ENCODE measurements around the gene KDM2B. TPM values are rescaled to one million over a fixed set of nuclear protein-coding genes. Genes with fewer than 3 reads are reported as not detected.

KDM2B gene
- total and polyA plus RNA-seq, 2 of the 8 experiments (the other 6 are each of a cell fraction or from before 2014, with no cell fraction given) = 111 to 162 TPM

DNA sequence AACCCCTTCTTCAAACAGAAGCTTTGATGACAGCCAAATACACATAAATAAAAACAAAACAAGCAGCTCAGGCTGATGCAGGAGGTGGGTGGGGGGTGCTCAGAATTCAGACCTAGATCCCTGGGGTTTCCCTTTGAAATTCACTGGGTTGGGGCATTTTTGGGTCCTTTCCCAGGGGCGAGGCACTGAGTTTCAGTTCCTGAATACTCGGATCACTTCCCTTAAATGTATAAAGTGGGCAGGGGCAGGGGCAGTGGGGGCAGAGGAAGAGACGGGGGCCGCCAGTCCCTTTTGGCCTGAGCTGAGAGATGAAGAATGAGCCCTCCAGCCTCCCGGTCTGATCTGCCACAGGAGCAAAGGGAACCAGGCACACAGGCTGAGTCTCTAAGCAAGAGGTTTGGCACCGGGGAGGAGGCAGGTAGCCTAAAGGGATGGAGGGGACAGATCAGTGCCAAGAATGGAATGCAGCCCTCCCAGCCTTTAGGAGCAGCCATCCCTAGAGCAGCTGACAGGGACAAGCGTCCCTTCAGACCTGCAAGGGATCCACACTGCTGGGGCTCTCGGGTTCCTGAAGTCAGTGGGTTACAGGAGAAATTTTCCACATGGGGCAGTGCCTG lies 20.3 kb downstream of the KDM2B start:
- Histone ChIP-seq H3K79me1 (ENCODE audit: low read depth, low read length) (peaks cover 14% of the 10 kb centered on the region), H4K91ac (replicated peaks; ENCODE audit: insufficient read length, low read length) (no peak overlapping the region), H3K4me2 (ENCODE audit: insufficient read depth in 1 of 2, low read depth in 2 of 2, low read length in 2 of 2) (no peak overlapping the region), H4K5ac (ENCODE audit: insufficient read length, low read depth, low read length) (no peak overlapping the region), H3K56ac (replicated peaks; ENCODE audit: insufficient read length, low read depth, low read length) (no peak overlapping the region), H3K27me3 (replicated peaks in 1 of 4; ENCODE audit: control insufficient read depth in 3 of 4, extremely low read depth in 1 of 4, insufficient read depth in 3 of 4, low read length in 3 of 4) (no peaks in the 10 kb centered on the region), H4K20me1 (replicated peaks in 1 of 2; ENCODE audit: control insufficient read depth in 1 of 2, insufficient read depth in 2 of 2, low read length in 2 of 2) (peaks cover 0 to 9% of the 10 kb centered on the region in 2 experiments), H3K27ac (ENCODE audit: low read depth, low read length) (no peak overlapping the region), H3K4ac (replicated peaks; ENCODE audit: insufficient read length, low read depth, low read length) (no peak overlapping the region), H3K36me3 (ENCODE audit: control insufficient read depth in 2 of 4, insufficient read depth in 4 of 4, low read length in 3 of 4) (peaks cover 2 to 31% (median 7%) of the 10 kb centered on the region in 4 experiments; a peak in 7 of 8 replicates), H4K8ac (ENCODE audit: extremely low read depth, insufficient read depth, low read length) (no peak overlapping the region), H2BK20ac (ENCODE audit: low read length) (no peak overlapping the region), H3K23ac (ENCODE audit: insufficient read length) (no peak overlapping the region), H3K14ac (ENCODE audit: insufficient read length) (no peak overlapping the region), H2BK5ac (ENCODE audit: low read depth, low read length) (no peak overlapping the region), H2AFZ (ENCODE audit: low read length) (no peak overlapping the region), H3K4me3 (ENCODE audit: extremely low read depth in 1 of 4, insufficient read depth in 2 of 4, low read depth in 3 of 4, low read length in 4 of 4) (no peak overlapping the region), H3K4me1 (replicated peaks in 1 of 4; ENCODE audit: control insufficient read depth in 3 of 4, insufficient read depth in 4 of 4, low read length in 3 of 4) (peaks cover 0 to 5% (median 2%) of the 10 kb centered on the region in 4 experiments; a peak in 2 of 7 replicates), H2AK5ac (ENCODE audit: low read depth, low read length) (no peak overlapping the region), H3K18ac (ENCODE audit: extremely low read depth, low read length) (no peak overlapping the region), H3K9ac (replicated peaks in 1 of 4; ENCODE audit: extremely low read depth in 1 of 4, low read depth in 3 of 4, low read length in 3 of 4) (no peak overlapping the region), H3K9me3 (ENCODE audit: insufficient read depth in 2 of 2, low read depth in 1 of 2, low read length in 1 of 2) (no peaks in the 10 kb centered on the region), H3K23me2 (ENCODE audit: low read depth, low read length) (no peaks in the 10 kb centered on the region), H2BK12ac (ENCODE audit: low read depth, low read length) (no peak overlapping the region), H3K79me2 (ENCODE audit: control insufficient read depth in 1 of 2, insufficient read depth in 2 of 2, low read length in 2 of 2) (peaks cover 0 to 65% of the 10 kb centered on the region in 2 experiments; a peak in 2 of 4 replicates), H2BK15ac (ENCODE audit: low read length) (no peak overlapping the region), H2BK120ac (replicated peaks; ENCODE audit: low read depth, low read length) (no peak overlapping the region)
- TF ChIP-seq, protein P1, sequence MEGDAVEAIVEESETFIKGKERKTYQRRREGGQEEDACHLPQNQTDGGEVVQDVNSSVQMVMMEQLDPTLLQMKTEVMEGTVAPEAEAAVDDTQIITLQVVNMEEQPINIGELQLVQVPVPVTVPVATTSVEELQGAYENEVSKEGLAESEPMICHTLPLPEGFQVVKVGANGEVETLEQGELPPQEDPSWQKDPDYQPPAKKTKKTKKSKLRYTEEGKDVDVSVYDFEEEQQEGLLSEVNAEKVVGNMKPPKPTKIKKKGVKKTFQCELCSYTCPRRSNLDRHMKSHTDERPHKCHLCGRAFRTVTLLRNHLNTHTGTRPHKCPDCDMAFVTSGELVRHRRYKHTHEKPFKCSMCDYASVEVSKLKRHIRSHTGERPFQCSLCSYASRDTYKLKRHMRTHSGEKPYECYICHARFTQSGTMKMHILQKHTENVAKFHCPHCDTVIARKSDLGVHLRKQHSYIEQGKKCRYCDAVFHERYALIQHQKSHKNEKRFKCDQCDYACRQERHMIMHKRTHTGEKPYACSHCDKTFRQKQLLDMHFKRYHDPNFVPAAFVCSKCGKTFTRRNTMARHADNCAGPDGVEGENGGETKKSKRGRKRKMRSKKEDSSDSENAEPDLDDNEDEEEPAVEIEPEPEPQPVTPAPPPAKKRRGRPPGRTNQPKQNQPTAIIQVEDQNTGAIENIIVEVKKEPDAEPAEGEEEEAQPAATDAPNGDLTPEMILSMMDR (IDR thresholded peaks at IDR 0.05; ENCODE audit: control extremely low read depth in 1 of 3, insufficient read depth in 1 of 3, low read depth in 1 of 3, low read length in 3 of 3) = no peak
- TF ChIP-seq KDM5A (IDR thresholded peaks at IDR 0.05; ENCODE audit: low read length) (no peak), CTBP2 (IDR thresholded peaks at IDR 0.05; ENCODE audit: borderline replicate concordance, insufficient read depth, insufficient read length, low read length) (no peak), TAF7 (optimal IDR thresholded peaks at IDR 0.05; ENCODE audit: borderline replicate concordance, low read depth, low read length) (no peak), BCL11A (IDR thresholded peaks at IDR 0.05; ENCODE audit: low read depth in 2 of 2, low read length in 2 of 2) (no peak)
- TF ChIP-seq, protein P2, sequence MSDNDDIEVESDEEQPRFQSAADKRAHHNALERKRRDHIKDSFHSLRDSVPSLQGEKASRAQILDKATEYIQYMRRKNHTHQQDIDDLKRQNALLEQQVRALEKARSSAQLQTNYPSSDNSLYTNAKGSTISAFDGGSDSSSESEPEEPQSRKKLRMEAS (IDR thresholded peaks at IDR 0.05) = no peak
- ChIA-PET CTCF (ENCODE audit: partially characterized antibody) (interaction anchor here (1.0 to 6.4 kb wide), 5 partner anchors 8 to 86 kb away, joined by 3 to 46 read pairs (median 5); partner anchors contain the start of gene ORAI1), POLR2A (ENCODE audit: partially characterized antibody) (interaction anchor here (0.7 to 40.9 kb wide), 6 partner anchors 8 to 81 kb away, joined by 3 to 793 read pairs (median 6); partner anchors contain the start of genes KDM2B and ORAI1)
- DNase-seq (ENCODE audit: low read depth in 1 of 2, low spot score in 2 of 2) (no peak), FAIRE-seq (no peak)
- 74% methylated on average over 8 of the region's 8 CpGs; no CpG with 5 or more reads in 1 of the 2 experiments for WGBS, 2 experiments (ENCODE audit: extremely low coverage in 1 of 2, insufficient coverage in 1 of 2, insufficient read length in 1 of 2, insufficient replicate concordance in 2 of 2, low coverage in 1 of 2, low lambda C conversion rate in 2 of 2, missing lambda C conversion rate in 1 of 2)
